Fibroblast of pulmonary artery (primary cell): Measurements from ENCODE around the gene IQGAP2.

Experiments
- DNase-seq: peaks from one replicate; pipeline ENCODE4 v3.0.0-alpha.2; 2010; ENCODE audit warnings: low read depth
- H3K4me3 ChIP-seq: replicated peaks from 2 replicates; pipeline ENCODE4 v1.5.1; 2011; ENCODE audit warnings: low read depth, mild to moderate bottlenecking, control low read depth, low read length, moderate library complexity
- TF ChIP-seq, protein P1 (sequence below): IDR thresholded peaks from 2 replicates; pipeline ENCODE4 v1.5.1; 2011; ENCODE audit warnings: mild to moderate bottlenecking, control low read depth, low read length, inconsistent platforms; ENCODE audit errors: missing control alignments

The IQGAP2 gene

DNA sequence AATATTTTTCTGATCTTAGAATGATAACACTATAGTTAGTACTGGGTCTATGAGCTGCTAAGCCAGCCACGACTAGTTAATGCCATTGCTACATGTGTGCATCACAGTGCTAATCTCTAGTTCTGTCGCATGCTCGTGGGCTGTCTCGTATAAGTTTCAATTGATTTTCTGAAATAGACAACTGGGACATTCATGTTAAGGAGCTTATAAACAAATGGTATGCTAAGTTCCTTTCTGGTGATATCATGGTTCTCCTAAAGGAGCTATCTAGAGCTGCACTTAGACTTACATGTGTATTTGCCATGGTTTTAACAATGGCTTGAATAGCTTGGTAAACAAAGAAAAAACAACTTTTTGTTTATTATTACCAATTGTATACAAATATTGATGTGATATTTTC, 173.9 kb downstream of the IQGAP2 start:
- DNase-seq = no peak
- TF ChIP-seq, protein P1, sequence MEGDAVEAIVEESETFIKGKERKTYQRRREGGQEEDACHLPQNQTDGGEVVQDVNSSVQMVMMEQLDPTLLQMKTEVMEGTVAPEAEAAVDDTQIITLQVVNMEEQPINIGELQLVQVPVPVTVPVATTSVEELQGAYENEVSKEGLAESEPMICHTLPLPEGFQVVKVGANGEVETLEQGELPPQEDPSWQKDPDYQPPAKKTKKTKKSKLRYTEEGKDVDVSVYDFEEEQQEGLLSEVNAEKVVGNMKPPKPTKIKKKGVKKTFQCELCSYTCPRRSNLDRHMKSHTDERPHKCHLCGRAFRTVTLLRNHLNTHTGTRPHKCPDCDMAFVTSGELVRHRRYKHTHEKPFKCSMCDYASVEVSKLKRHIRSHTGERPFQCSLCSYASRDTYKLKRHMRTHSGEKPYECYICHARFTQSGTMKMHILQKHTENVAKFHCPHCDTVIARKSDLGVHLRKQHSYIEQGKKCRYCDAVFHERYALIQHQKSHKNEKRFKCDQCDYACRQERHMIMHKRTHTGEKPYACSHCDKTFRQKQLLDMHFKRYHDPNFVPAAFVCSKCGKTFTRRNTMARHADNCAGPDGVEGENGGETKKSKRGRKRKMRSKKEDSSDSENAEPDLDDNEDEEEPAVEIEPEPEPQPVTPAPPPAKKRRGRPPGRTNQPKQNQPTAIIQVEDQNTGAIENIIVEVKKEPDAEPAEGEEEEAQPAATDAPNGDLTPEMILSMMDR = no peak
- no peak overlapping the region for H3K4me3 ChIP-seq

DNA sequence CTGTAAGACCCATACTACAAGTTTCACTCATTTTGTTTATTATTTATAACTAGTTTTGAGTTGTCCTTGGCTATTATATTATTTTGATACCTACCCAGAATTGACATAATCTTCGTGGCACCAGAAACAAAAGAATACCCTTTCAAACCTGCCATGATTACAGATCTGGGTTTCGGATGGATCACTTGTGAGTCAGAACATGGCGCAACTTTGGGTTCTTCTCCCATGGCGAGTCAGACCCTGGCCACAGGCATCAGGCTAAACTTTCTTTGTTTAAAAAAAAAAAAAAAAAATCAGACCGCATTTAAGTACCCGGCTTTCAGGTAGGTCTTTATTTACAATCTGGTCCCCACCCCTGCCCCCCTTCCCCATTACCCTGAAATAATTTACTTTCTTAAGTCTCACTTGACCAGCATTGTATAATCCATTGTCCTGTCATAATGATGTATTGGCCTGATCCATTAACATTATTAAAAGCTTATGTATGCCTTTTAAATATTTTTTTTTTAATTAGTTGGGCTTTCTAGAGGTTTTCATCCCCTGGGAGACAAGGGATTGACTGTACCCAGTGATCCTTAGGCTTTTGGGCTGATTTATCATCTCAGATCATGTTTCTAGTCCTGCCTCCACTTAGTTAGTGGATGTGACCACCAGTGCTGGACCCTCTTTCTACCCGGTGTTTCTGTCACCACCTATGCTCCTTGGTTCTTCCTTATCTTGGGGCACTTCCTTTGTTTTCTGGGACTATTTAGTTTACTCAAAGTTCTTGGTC, 176.3 kb downstream of the IQGAP2 start:
- peak; percentile 20 for DNase-seq
- H3K4me3 ChIP-seq = no peak overlapping the region

DNA sequence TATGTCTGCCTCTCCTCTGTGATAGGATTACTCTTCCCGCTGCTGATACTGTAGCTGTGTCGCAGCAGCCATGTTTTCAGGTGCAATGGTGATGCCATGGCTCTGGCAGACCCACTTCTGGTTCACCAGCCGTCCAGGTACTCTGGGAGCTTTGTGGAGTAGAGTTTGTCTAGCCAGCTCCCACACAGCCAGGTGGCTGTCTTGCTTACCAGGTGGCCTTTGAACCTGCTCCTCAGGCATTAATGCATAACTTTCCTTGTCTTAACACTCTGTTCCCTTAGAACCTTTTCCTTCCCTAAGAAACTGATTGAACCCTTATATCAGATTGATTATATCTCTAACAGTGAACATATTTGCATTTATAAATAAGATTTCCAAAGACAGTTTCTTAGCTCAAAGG, 177.9 kb downstream of the IQGAP2 start:
- no peak for DNase-seq
- H3K4me3 ChIP-seq = no peak overlapping the region
- TF ChIP-seq, protein P1 = no peak

More for the DNA sequence above, 176.3 kb downstream of the IQGAP2 start:
- TF ChIP-seq, protein P1 = no peak

DNA sequence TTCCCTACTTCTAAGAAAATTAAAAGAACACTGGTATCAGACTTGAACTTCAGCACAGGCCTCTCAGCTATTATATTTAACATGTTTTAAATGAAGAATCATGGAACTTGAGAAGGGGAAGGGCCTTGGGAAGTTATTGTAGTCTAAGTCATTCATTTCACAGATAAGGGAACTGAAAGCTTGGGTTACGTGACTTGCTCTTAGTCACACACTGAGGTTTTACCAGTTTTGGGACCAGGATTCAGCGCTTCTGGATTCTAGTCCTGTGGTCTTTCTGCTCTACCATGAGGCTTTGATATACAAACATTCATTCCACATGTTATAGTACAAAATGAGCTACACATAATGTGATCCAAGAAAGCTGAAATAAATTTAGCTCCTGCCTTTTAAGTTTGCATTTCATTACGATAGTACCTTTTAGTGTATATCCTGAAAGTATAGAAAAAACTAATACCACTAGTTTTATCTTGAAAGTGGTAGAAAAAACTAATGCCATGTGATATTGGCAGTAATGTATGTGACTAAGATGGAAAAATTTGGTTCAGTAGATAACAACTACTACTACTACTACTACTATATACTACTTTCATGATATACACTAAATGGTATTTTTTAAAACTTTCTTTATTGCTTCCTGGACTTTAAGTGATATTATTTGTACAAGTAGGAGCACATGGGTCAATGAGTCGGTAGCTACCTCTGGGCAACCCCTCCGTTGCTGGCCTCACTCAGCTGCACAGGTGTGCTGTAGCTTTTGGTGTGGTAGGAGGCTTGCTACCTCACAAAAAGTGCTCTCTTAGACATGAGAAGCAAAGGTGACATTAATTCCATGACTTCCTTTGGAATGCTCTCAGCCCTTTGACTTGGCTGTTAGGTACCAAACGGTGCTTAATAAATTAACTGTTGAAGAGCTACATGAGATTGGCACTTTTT, 179.4 kb downstream of the IQGAP2 start:
- TF ChIP-seq, protein P1 = no peak
- DNase-seq = peak; percentile 39
- no peak overlapping the region for H3K4me3 ChIP-seq

DNA sequence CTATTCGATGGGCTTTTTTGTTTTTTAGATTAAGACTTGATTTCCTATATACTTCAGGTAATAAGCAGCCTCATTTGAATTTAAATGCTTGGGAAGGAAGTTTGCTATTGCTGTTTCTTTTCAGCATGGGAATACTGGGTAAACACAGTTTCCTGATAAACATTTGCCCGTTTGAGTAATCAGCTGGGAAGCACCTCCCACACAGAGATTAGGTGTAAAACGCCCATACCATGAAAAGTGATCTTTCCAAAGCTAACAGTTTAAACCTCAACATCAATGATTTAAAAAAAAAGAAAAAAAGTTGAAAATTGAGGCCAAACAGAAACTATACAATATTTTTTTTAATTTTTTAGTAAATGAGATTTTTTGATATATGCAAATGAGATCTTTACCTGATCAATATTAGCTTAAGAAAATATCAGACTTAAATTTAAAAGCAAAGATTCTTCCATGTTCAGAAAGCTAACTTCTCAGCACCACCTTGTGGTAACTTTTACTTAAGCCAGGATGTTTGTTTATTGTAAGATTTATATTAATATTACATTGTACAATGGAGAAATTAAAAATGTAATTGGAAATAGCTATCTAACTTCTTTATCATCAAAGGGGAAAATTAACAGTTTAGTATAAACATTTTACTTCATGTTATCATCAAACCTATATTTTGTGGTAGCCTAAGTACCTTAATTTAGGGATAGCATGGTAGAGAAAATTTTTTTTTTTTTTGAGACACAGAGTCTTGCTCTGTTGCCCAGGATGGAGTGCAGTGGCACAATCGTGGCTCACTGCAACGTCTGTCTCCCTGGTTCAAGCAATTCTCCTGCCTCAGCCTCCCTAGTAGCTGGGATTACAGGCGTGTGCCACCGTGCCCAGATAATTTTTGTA, 180.3 kb downstream of the IQGAP2 start:
- TF ChIP-seq, protein P1 = peak; percentile 60
- H3K4me3 ChIP-seq = no peak overlapping the region
- DNase-seq = peak; percentile 65

DNA sequence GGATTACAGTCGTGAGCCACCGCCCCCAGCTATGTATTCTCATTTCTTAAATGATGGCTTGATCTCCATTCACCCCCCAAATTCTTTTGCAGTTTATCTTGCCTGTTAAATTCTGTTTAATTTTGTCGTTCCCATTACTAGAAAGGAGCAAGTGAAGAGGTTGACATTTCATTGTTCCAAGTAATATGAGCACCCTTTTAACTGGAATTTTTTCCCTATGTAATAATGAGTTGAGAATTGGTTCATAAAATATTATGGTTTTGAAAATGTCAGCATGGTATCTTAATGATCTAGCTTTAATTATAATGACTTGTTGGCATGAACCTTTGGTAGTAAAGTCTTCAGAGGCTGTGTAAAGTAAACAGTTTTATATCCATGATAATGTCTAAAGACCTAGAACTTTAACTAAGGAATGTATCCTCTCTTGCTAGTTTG, 182.7 kb downstream of the IQGAP2 start:
- TF ChIP-seq, protein P1 = no peak
- DNase-seq = no peak
- H3K4me3 ChIP-seq = no peak overlapping the region
